RKO (cell line): Measurements from ENCODE around the gene GARRE1.
"Not testable (repeated sequence)": the region's sequence is repeated elsewhere in the genome, so short reads cannot be mapped to it uniquely, and the experiment has no call there.

Source experiments
- DNase-seq: peaks from one replicate; pipeline ENCODE4 v3.0.0-alpha.2; 2016; ENCODE audit warnings: low spot score

The GARRE1 gene

GRCh38 chr19:34254046-34254697 lies at the start of gene GARRE1:
Gene GARRE1 (plus strand): TSS chr19:34254554. CDS start chr19:34300474, 45,920 bp downstream.
- DNase-seq, result peak; percentile 75

- not testable (repeated sequence) for DNase-seq
Observed at GRCh38 chr19:34205324-34205723, 49.0 kb upstream of the GARRE1 start.

- DNase-seq, result no peak
Observed at GRCh38 chr19:34208291-34208884, 46.0 kb upstream of the GARRE1 start.

- no peak for DNase-seq
Observed at GRCh38 chr19:34209726-34210125, 44.6 kb upstream of the GARRE1 start.

- DNase-seq, result no peak
Observed at GRCh38 chr19:34213283-34213682, 41.1 kb upstream of the GARRE1 start.

GRCh38 chr19:34214040-34214439 lies 40.3 kb upstream of the GARRE1 start:
- DNase-seq, result no peak

- DNase-seq, result no peak
Observed at GRCh38 chr19:34215006-34215665, 39.2 kb upstream of the GARRE1 start.

- no peak for DNase-seq
Observed at GRCh38 chr19:34215666-34216038, 38.7 kb upstream of the GARRE1 start.

- DNase-seq, result not testable (repeated sequence)
Observed at GRCh38 chr19:34216745-34217219, 37.6 kb upstream of the GARRE1 start.

GRCh38 chr19:34217952-34218817 lies 36.2 kb upstream of the GARRE1 start:
- no peak for DNase-seq

- no peak for DNase-seq
Observed at GRCh38 chr19:34218818-34219164, 35.6 kb upstream of the GARRE1 start.

- peak; percentile 74 for DNase-seq
Observed at GRCh38 chr19:34220472-34221063, 33.8 kb upstream of the GARRE1 start.

GRCh38 chr19:34222386-34222785 lies 32.0 kb upstream of the GARRE1 start:
- DNase-seq, result no peak

- no peak for DNase-seq
Observed at GRCh38 chr19:34224996-34225658, 29.2 kb upstream of the GARRE1 start.

- no peak for DNase-seq
Observed at GRCh38 chr19:34225659-34226015, 28.7 kb upstream of the GARRE1 start.

- DNase-seq, result no peak
Observed at GRCh38 chr19:34226036-34226435, 28.3 kb upstream of the GARRE1 start.

GRCh38 chr19:34228347-34228746 lies 26.0 kb upstream of the GARRE1 start:
- DNase-seq, result peak; percentile 71

GRCh38 chr19:34228762-34229161 lies 25.6 kb upstream of the GARRE1 start:
- DNase-seq, result no peak

GRCh38 chr19:34229721-34230120 lies 24.6 kb upstream of the GARRE1 start:
- DNase-seq, result no peak

- DNase-seq, result no peak
Observed at GRCh38 chr19:34230820-34231219, 23.5 kb upstream of the GARRE1 start.

GRCh38 chr19:34231439-34231838 lies 22.9 kb upstream of the GARRE1 start:
- no peak for DNase-seq
